Mucosa of descending colon (tissue), 3 donors: ENCODE data around the gene COA4. TPM values are rescaled to one million over a fixed set of nuclear protein-coding genes. Genes with fewer than 3 reads are reported as not detected.

Experiments used
- ATAC-seq: fragments of 200-7000 bp; cut with Tn5 transposase; one replicate; pipeline ENCODE4 v1.9.1; 2020; ENCODE audit warnings: mild to moderate bottlenecking, moderate library complexity
- DNase-seq, 3 donors: peaks; one replicate each; pipeline ENCODE4 v3.0.0-alpha.2; 2020
- H3K36me3 ChIP-seq: fragments of 200-600 bp; one replicate; pipeline ENCODE4 v1.8.0; 2021; ENCODE audit warnings: low read depth, mild to moderate bottlenecking
- H3K4me1 ChIP-seq: fragments of 200-600 bp; one replicate; pipeline ENCODE4 v1.8.0; 2021; ENCODE audit warnings: low read depth, mild to moderate bottlenecking
- H3K4me3 ChIP-seq: fragments of 200-600 bp; one replicate; pipeline ENCODE4 v1.8.0; 2021; ENCODE audit warnings: mild to moderate bottlenecking
- H3K9me3 ChIP-seq: fragments of 200-600 bp; one replicate; pipeline ENCODE4 v1.8.0; 2021; ENCODE audit warnings: mild to moderate bottlenecking
- intact Hi-C, 2 donors: fragments of 100-400 bp; cut with DNase I in 1 of 2; cut with micrococcal nuclease in 1 of 2; formaldehyde crosslinking; loops; one replicate each; pipeline versions ENCODE4 v1.11.0 to v1.11.1; 2022; cut with DNase I, micrococcal nuclease
- total RNA-seq, 3 donors: library from RNA; stranded (reverse); fragmentation: NEBNext Ultra II Directional in 2 of 3; extraction: Animal tissue kit (Norgen Biotek cat#: 25700) in 2 of 3; gene quantifications; one replicate each; pipeline versions ENCODE4 v1.2.1 to v1.2.4, GENCODE V29; 2021 to 2023
- TF ChIP-seq, protein P1 (sequence below): fragments of 200-600 bp; IDR thresholded peaks from one replicate; pipeline ENCODE4 v1.8.0; 2022; ENCODE audit warnings: antibody characterized with exemption, mild to moderate bottlenecking
- donor health status: DM: no; HTN: no; CAD: no; lungs with moderate emphysema.
- donor health status: DM: no; HTN: no; CAD: no.
- donor health status: DM: no; HTN: yes; CAD: no.

Gene COA4
- total RNA-seq, 3 donors from 2014 or later: 55.7 to 76.3 (median 61.0) TPM

DNA sequence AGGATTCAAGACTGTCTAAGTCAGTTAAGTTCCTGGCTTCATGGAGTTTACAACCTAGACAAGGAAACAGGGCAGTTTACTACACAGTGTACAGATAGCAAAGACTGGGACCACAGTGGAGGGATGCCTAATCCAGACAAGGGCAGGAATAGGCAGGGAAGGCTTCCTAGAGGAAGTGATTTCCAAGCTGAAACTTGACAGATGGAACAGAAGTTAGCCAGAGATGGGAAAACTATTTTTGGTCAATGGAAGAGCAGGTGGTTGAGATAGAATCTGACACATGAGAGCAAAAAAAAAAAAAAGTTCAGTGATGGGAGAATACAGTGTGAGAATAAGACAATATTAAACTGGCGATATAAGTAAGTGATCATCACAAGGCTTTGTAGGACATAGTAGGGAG is 1.3 kb downstream of the COA4 start:
- no peak for ATAC-seq
- intact Hi-C loops: no loop called here
- DNase-seq: no peak
- Histone ChIP-seq H3K4me1 (peaks cover 12% of the 10 kb centered on the region), H3K9me3 (no peaks in the 10 kb centered on the region), H3K4me3 (no peak overlapping the region), H3K36me3 (no peaks in the 10 kb centered on the region)
- TF ChIP-seq, protein P1, sequence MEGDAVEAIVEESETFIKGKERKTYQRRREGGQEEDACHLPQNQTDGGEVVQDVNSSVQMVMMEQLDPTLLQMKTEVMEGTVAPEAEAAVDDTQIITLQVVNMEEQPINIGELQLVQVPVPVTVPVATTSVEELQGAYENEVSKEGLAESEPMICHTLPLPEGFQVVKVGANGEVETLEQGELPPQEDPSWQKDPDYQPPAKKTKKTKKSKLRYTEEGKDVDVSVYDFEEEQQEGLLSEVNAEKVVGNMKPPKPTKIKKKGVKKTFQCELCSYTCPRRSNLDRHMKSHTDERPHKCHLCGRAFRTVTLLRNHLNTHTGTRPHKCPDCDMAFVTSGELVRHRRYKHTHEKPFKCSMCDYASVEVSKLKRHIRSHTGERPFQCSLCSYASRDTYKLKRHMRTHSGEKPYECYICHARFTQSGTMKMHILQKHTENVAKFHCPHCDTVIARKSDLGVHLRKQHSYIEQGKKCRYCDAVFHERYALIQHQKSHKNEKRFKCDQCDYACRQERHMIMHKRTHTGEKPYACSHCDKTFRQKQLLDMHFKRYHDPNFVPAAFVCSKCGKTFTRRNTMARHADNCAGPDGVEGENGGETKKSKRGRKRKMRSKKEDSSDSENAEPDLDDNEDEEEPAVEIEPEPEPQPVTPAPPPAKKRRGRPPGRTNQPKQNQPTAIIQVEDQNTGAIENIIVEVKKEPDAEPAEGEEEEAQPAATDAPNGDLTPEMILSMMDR: no peak

DNA sequence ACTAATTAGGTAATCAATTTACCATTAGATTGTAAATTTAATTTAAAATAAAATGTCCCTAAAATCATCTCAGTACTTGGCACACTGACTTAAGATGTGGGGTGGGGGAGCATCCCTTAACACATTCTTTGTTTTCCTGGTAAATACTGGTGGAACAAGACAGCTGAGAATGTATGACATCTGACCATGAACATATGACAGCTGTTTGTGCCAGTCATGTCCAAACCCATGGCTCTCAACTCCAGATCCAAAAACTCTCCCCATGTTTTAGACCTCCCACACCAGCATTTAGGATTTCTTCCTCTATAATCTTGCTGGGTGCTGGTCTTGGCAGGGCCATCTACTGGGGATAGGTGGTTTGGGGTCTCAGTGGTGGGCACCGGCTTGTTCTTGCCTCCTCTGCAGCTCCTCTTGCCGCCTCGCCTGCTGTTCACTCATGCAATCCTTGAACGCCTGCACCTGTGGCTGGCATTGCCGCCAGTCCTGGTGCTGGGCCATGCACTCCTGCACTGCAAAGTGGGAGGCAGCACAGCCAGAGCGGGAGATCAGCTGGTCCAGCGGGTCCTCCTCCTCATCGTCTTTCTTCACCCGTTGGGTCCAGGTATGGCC is 3.8 kb downstream of the COA4 start:
- TF ChIP-seq, protein P1: no peak
- intact Hi-C loops: no loop called here

GRCh38 chr11:73870261-73870660 is 6.4 kb downstream of the COA4 start:
- H3K9me3 ChIP-seq: no peaks in the 10 kb centered on the region
- H3K4me1 ChIP-seq: no peaks in the 10 kb centered on the region
- no peak for ATAC-seq
- no peaks in the 10 kb centered on the region for H3K36me3 ChIP-seq
- DNase-seq: no peak
- TF ChIP-seq, protein P1: no peak
- H3K4me3 ChIP-seq: no peak overlapping the region
- intact Hi-C loops: no loop called here

More for the DNA sequence above, 3.8 kb downstream of the COA4 start:
- no peak overlapping the region for H3K4me3 ChIP-seq
- H3K4me1 ChIP-seq: peaks cover 12% of the 10 kb centered on the region
- H3K36me3 ChIP-seq: no peaks in the 10 kb centered on the region
- no peaks in the 10 kb centered on the region for H3K9me3 ChIP-seq
- no peak for DNase-seq
- no peak for ATAC-seq

DNA sequence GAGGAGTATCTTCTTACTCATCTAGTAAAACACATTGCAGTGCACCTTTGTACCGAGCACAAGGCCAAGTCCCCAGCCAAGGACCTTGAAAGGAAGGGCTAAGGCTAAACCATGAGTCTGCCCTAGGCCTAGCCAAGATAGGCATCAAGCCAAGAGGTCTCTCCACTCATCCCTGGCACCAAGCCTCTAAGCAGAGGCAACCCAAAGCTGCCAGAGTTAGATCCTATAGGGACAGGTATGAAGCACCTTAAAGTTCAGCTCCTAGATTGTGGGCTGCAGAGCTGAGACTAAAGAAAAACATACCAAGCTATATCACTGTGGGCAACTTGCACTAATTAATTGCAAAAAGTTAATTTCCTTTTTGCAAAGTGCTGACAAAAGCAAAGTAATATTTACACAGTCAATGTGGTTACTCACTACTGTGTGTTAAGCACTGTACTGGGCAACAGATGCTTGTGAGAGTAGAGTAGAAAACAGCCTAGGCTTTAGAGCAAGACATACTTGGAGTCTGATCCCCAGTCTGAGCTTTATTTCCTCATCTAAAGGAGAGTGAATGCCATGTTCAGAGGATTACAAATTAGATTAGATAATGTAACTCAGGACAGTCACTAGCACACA is 7.2 kb downstream of the COA4 start:
- Histone ChIP-seq H3K36me3 (no peaks in the 10 kb centered on the region), H3K9me3 (no peaks in the 10 kb centered on the region), H3K4me1 (no peaks in the 10 kb centered on the region), H3K4me3 (no peak overlapping the region)
- DNase-seq: peak in 2 of 3 donors; percentile 46 to 51
- peak; percentile 94 for ATAC-seq
- intact Hi-C loops: no loop called here
- TF ChIP-seq, protein P1: no peak

DNA sequence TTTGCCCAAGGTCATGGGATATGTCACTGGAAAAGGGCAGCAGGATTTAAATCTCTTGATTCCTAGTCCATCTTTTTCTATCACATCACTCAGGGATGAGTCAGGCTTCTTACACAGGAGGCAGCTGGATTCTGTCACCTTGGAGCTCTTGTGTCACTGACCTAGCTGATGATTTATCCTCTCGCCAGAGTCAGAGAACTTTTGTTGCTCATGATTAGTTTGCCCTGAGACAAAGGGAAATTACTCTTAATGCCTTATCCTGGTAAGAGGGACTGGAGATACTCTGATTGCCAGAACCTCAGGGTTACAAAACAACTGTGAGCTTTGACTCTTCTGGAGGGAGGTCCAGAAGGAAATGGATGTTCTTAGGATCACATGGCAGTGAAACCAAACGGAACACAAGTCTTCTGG is 10.1 kb downstream of the COA4 start:
- H3K9me3 ChIP-seq: no peaks in the 10 kb centered on the region
- no peaks in the 10 kb centered on the region for H3K36me3 ChIP-seq
- intact Hi-C loops: no loop called here
- no peak overlapping the region for H3K4me3 ChIP-seq
- TF ChIP-seq, protein P1: no peak
- H3K4me1 ChIP-seq: no peaks in the 10 kb centered on the region
- ATAC-seq (peak; percentile 57), DNase-seq (no peak)
